HG03469 (cell line): ENCODE measurements around the gene KRTAP10-11.

Source experiments
- ATAC-seq: cut with Tn5 transposase; IDR thresholded peaks from one replicate; pipeline ENCODE4 v1.9.1; 2021; ENCODE audit warnings: mild to moderate bottlenecking, moderate library complexity, moderate number of reproducible peaks; ENCODE audit not compliant: unreplicated experiment

KRTAP10-11 gene

DNA sequence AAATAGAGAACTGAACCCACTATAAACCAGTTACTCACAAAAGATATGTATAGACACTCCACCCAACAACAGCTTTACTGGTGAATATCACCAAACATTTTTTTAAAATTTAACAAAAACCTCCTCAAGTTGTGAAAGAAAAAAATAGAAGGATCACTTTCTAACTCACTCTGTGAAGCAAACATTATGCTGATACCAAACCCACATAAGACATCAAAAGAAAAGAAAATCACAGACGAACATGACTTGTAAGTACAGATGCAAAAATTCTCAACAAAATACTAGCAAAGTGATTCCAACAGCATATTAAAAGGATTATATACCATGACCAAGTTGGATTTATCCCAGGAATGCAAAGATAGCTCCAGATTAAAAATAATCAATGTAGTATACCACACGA lies 45.5 kb downstream of the KRTAP10-11 start:
- no peak for ATAC-seq

DNA sequence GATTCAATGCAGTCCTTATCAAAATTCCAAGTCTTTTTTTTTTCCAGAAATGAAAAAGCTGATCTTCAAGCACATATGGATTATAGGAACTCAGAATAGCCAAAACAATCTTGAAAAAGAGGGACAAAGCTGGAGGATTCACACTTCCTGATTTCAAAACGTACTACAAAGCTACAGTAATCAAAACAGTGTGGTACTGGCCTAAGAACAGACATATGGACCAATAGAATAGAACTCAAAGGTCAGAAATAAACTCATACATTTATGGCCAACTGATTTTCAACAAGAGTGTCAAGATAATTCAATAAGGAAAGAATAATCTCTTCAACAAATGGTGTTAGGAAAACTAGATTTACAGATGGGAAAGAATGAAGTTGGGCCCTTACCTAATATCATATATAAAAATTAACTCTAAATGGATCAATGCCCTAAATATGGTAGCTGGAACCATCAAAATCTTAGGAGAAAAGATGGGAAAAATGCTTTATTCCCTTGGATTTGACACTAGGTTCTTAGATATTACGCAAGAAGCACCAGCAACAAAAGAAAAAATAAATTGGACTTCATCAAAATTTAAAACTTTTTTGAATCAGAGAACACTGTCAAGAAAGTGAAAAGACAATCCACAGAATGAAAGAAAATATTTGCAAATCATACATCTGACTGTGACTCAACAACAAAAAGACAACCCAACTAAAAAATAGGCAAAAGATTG lies 46.7 kb downstream of the KRTAP10-11 start:
- ATAC-seq, result no peak

DNA sequence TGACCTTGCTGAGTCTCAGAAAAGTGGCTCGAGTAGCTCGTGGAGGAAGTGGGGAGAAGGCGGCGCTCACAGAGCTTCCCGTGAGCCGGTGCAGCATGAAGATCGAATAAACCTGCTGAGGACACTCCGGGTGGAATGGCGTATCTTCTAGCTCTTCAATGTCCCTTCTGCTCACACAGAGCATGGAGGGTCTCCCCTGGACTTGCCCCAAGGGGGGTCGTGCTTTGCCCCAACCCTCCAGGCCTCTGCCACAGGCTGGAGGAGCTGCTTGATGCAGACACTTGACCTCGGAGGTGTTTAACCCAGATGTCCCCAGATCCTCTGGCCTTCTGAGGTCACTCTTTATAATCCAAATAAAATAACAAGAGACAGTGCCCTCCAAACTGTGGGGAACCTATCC lies 48.6 kb downstream of the KRTAP10-11 start:
- no peak for ATAC-seq

DNA sequence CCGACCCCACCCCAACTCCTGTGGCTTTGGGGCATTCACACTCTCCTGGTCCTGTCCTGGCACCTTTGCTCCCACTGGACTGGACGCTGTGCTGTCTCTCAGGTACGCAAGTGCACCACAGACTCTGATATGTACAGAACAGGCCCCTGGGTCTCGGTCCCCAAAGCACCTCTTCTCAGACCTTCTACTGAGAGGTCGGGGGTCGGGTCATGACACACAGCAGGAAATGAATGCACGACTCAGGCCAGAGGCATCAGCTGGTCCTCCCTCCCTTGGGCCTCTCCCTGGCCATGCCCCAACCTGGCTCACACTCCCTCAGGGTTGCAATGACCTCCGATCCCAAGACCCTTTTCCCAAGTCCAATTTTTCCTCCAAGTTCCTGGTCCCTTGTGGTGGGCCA lies 49.0 kb downstream of the KRTAP10-11 start:
- no peak for ATAC-seq

DNA sequence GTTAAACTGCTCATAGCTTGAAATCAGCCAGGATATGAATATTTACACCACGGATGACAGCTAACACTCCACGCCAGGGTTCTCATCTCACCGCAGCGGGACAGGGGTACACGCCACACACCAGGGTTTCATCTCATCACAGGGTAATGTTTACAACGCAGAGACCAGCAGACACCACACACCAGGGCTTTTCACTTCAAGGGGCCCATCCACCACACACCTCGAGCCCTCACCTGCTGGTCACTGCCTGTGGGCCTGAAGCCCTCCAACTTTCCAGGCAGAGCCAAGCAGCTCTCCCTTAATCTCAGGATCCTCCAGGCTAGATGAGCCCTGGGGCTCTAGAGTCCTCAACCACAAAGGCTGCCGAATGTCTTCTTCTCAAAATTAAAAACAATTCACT lies 49.4 kb downstream of the KRTAP10-11 start:
- no peak for ATAC-seq

DNA sequence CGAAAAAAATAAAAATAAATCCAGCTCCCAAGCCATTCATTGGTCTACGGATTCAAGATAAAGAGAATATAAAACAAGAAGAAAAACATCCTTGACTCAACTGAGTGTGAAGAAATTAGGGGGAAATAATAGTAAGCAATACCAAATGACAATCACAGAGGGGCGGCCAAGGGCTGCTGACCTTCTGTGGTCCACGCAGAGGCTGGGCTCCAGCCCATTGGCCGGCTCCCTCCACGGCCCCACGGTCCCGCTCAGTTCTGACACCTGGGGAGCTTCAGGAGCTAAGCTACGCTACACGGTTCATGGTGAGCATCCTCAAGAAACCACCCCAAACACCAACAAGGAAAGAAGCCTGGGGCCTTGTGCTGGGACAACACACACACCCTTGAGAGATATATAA lies 50.4 kb downstream of the KRTAP10-11 start:
- ATAC-seq, result no peak
